Hepatocyte (in vitro differentiated cells): ENCODE data around the gene ACVR1. TPM values are rescaled to one million over a fixed set of nuclear protein-coding genes. Genes with fewer than 3 reads are reported as not detected.

Source experiments
- DNase-seq: peaks from one replicate; pipeline ENCODE4 v3.0.0-alpha.2; 2016; ENCODE audit warnings: low spot score
- H2AFZ ChIP-seq: fragments of 200-600 bp; sonication (generic); 2 replicates; pipeline ENCODE4 v1.6.0; 2016; ENCODE audit warnings: antibody characterized with exemption, mild to moderate bottlenecking
- H3K27ac ChIP-seq: fragments of 200-600 bp; sonication (generic); 2 replicates; pipeline ENCODE4 v1.5.1; 2016; ENCODE audit warnings: mild to moderate bottlenecking
- H3K27me3 ChIP-seq: fragments of 200-600 bp; sonication (generic); 2 replicates; pipeline ENCODE4 v1.6.1; 2016
- H3K36me3 ChIP-seq: fragments of 200-600 bp; sonication (generic); replicated peaks from 2 replicates; pipeline ENCODE4 v1.5.1; 2016; ENCODE audit warnings: low read depth; ENCODE audit not compliant: insufficient read depth
- H3K4me1 ChIP-seq: fragments of 200-600 bp; sonication (generic); 2 replicates; pipeline ENCODE4 v1.5.1; 2016; ENCODE audit warnings: mild to moderate bottlenecking, moderate library complexity; ENCODE audit not compliant: insufficient read depth
- H3K4me2 ChIP-seq: fragments of 200-600 bp; sonication (generic); 2 replicates; pipeline ENCODE4 v1.6.0; 2016
- H3K4me3 ChIP-seq: fragments of 200-600 bp; sonication (generic); 2 replicates; pipeline ENCODE4 v1.5.1; 2016; ENCODE audit warnings: mild to moderate bottlenecking
- H3K79me2 ChIP-seq: fragments of 200-600 bp; sonication (generic); 2 replicates; pipeline ENCODE4 v1.6.0; 2017; ENCODE audit warnings: mild to moderate bottlenecking
- H3K9me2 ChIP-seq: fragments of 200-600 bp; sonication (generic); replicated peaks from 2 replicates; pipeline ENCODE4 v1.6.0; 2017; ENCODE audit warnings: mild to moderate bottlenecking; ENCODE audit not compliant: insufficient read depth
- H3K9me3 ChIP-seq: fragments of 200-600 bp; sonication (generic); 2 replicates; pipeline ENCODE4 v1.5.1; 2016; ENCODE audit warnings: low read depth, mild to moderate bottlenecking
- H4K20me1 ChIP-seq: fragments of 200-600 bp; sonication (generic); 2 replicates; pipeline ENCODE4 v1.6.0; 2016; ENCODE audit warnings: mild to moderate bottlenecking; ENCODE audit not compliant: insufficient read depth, poor library complexity, severe bottlenecking
- EZH2 ChIP-seq: fragments of 200-600 bp; sonication (generic); IDR thresholded peaks from 2 replicates; pipeline ENCODE4 v1.6.1; 2016; ENCODE audit warnings: antibody characterized with exemption, mild to moderate bottlenecking, borderline replicate concordance
- EZH2phosphoT487 ChIP-seq: fragments of 200-600 bp; sonication (generic); IDR thresholded peaks from one replicate; pipeline ENCODE4 v1.6.1; 2018; ENCODE audit warnings: antibody characterized with exemption, mild to moderate bottlenecking, low read depth, moderate library complexity; ENCODE audit not compliant: unreplicated experiment, severe bottlenecking
- WGBS: methylation state at CpG from one replicate; pipeline ENCODE4 v1.1.6; 2016; ENCODE audit warnings: low lambda C conversion rate; ENCODE audit errors: missing lambda C conversion rate; 5-methylcytosine and 5-hydroxymethylcytosine counted together
- polyA plus RNA-seq: library from polyadenylated mRNA; unstranded; fragments of >200 nt; fragmentation: Nextera tagmentation; extraction: Ambion mirVana; gene quantifications from 2 replicates; pipeline ENCODE4 v1.2.1, GENCODE V29; 2016
- total RNA-seq: library from RNA; depleted of rRNA; stranded (reverse); fragments of >200 nt; gene quantifications from 2 replicates; pipeline ENCODE4 v1.2.3, GENCODE V29; 2014
- TF ChIP-seq, protein P1 (sequence below): fragments of 200-600 bp; sonication (generic); IDR thresholded peaks from 2 replicates; pipeline ENCODE4 v1.5.1; 2016; ENCODE audit warnings: antibody characterized with exemption, mild to moderate bottlenecking; ENCODE audit not compliant: poor library complexity

Gene ACVR1
- total and polyA plus RNA-seq, 2 experiments from 2014 or later: 19.6 to 20.1 TPM

DNA sequence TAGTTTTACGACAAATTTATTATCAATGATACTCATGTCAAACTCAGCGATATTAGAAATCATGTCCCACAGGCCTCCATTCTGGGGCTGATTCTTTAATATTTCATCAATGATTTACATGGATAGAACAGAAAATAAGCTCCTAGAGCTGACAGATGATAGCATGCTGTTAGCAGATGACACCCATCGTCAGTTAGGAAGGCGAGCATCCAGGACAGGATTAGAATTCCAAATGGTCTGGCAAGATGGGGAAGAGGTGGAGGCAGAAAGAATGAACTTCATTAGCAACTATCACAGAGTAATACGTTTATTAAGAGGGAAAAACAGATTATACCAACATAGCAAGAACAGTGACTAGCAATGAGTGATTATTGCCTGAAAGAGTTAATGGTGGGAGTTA lies 46.2 kb upstream of the ACVR1 start:
- Histone ChIP-seq H3K4me1 (no peaks in the 10 kb centered on the region), H3K36me3 (no peaks in the 10 kb centered on the region), H3K79me2 (no peaks in the 10 kb centered on the region), H3K27ac (no peak overlapping the region), H4K20me1 (no peaks in the 10 kb centered on the region), H3K9me3 (no peaks in the 10 kb centered on the region), H3K27me3 (no peaks in the 10 kb centered on the region), H2AFZ (no peak overlapping the region), H3K4me2 (no peak overlapping the region), H3K4me3 (no peak overlapping the region), H3K9me2 (no peaks in the 10 kb centered on the region)
- no peak for DNase-seq
- TF ChIP-seq, protein P1, sequence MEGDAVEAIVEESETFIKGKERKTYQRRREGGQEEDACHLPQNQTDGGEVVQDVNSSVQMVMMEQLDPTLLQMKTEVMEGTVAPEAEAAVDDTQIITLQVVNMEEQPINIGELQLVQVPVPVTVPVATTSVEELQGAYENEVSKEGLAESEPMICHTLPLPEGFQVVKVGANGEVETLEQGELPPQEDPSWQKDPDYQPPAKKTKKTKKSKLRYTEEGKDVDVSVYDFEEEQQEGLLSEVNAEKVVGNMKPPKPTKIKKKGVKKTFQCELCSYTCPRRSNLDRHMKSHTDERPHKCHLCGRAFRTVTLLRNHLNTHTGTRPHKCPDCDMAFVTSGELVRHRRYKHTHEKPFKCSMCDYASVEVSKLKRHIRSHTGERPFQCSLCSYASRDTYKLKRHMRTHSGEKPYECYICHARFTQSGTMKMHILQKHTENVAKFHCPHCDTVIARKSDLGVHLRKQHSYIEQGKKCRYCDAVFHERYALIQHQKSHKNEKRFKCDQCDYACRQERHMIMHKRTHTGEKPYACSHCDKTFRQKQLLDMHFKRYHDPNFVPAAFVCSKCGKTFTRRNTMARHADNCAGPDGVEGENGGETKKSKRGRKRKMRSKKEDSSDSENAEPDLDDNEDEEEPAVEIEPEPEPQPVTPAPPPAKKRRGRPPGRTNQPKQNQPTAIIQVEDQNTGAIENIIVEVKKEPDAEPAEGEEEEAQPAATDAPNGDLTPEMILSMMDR: no peak
- TF ChIP-seq EZH2 (no peak), EZH2phosphoT487 (no peak)
- WGBS: 85% methylated on average over 5 of the region's 5 CpGs

DNA sequence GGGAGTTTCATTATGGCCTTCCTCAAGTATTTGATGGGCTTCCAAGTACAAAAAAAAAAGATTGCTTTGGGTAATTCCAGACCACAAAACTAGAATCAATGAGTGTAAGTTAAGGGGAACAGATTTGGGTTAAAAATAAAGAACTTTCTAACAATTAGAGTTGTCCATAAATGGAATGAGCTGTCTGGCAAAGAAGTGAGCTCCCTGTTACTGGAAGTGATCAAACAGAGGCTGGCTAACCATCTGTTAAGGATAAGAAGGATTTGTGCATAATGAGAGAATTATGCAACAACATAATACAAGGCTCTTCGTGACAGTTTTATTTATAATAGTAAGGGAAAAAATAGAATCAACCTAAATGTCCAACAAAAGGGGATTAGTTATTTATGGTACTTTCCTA lies 44.6 kb upstream of the ACVR1 start:
- Histone ChIP-seq H3K79me2 (no peaks in the 10 kb centered on the region), H4K20me1 (no peaks in the 10 kb centered on the region), H3K36me3 (no peaks in the 10 kb centered on the region), H3K9me2 (no peaks in the 10 kb centered on the region), H3K4me2 (no peak overlapping the region), H3K9me3 (no peaks in the 10 kb centered on the region), H3K4me1 (no peaks in the 10 kb centered on the region), H3K27me3 (no peaks in the 10 kb centered on the region), H3K27ac (no peak overlapping the region), H3K4me3 (no peak overlapping the region), H2AFZ (no peak overlapping the region)
- DNase-seq: no peak
- no peak for TF ChIP-seq EZH2
- TF ChIP-seq EZH2phosphoT487: no peak
- TF ChIP-seq, protein P1: no peak
- WGBS: 75% methylated on average over 1 of the region's 1 CpG

DNA sequence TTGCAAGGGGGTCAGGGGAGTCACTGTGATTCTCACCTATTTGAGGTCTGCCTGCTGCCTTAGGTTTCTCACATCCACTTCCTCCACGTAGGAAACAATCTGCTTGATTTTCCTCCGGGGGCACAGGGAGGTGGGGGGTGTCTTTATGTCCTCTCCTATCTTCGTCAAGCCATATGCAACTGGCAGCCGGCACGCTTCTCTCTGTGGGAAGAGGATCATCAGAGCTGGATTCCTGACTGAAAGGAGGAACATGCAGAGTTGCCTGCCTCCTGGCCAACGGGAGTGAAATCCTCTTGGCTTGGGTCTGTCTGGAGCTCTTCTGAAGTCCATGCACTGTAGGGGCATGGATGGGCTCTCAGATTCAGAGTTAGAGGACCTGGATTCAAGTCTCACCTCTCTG lies 43.1 kb upstream of the ACVR1 start:
- no peak for DNase-seq
- Histone ChIP-seq H3K27me3 (no peaks in the 10 kb centered on the region), H3K9me3 (no peaks in the 10 kb centered on the region), H2AFZ (no peak overlapping the region), H3K79me2 (no peaks in the 10 kb centered on the region), H3K27ac (no peak overlapping the region), H3K36me3 (no peaks in the 10 kb centered on the region), H3K4me1 (no peaks in the 10 kb centered on the region), H4K20me1 (no peaks in the 10 kb centered on the region), H3K4me2 (no peak overlapping the region), H3K9me2 (no peaks in the 10 kb centered on the region), H3K4me3 (no peak overlapping the region)
- WGBS: 72% methylated on average over 6 of the region's 6 CpGs
- TF ChIP-seq EZH2phosphoT487: no peak
- no peak for TF ChIP-seq EZH2
- TF ChIP-seq, protein P1: no peak

DNA sequence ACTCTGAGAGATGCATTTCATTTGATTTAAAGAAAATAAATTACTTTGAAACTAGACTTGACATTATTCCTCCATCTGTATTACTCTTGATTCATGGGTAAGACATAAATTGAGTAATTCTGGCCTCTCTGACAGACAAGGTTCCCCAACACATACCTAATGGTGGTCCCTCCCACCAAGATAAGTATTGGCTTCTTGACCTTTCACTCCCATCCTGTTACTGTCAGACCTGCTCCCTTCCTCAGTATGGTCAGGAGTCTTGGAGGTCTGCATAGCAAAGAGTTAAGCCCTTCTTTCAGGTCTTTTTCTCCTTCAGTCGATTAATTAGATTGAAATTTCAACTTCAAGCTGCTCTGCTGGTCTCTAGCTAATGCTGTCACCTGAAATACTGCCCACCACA lies 42.2 kb upstream of the ACVR1 start:
- no peak for TF ChIP-seq EZH2phosphoT487
- no peak for TF ChIP-seq EZH2
- TF ChIP-seq, protein P1: no peak
- no peak for DNase-seq
- Histone ChIP-seq H3K27me3 (no peaks in the 10 kb centered on the region), H2AFZ (no peak overlapping the region), H3K4me3 (no peak overlapping the region), H3K36me3 (no peaks in the 10 kb centered on the region), H3K9me2 (no peaks in the 10 kb centered on the region), H3K27ac (no peak overlapping the region), H3K79me2 (no peaks in the 10 kb centered on the region), H3K4me1 (no peaks in the 10 kb centered on the region), H3K4me2 (no peak overlapping the region), H4K20me1 (no peaks in the 10 kb centered on the region), H3K9me3 (no peaks in the 10 kb centered on the region)
- WGBS: 76% methylated on average over 1 of the region's 1 CpG
